Skeletal muscle satellite cell (primary cell): ENCODE results near the gene ATP4A.

Experiments used
- H3K27me3 ChIP-seq: 2 replicates; pipeline ENCODE4 v1.7.0; 2013; ENCODE audit warnings: low read length; ENCODE audit not compliant: control insufficient read depth, insufficient read depth
- H3K36me3 ChIP-seq: 2 replicates; pipeline ENCODE4 v1.7.0; 2013; ENCODE audit warnings: mild to moderate bottlenecking, control low read depth, low read length; ENCODE audit not compliant: insufficient read depth
- H3K4me1 ChIP-seq: 2 replicates; pipeline ENCODE4 v1.7.0; 2013; ENCODE audit warnings: low read length; ENCODE audit not compliant: control insufficient read depth, insufficient read depth
- H3K4me2 ChIP-seq: 2 replicates; pipeline ENCODE4 v1.7.0; 2013; ENCODE audit warnings: mild to moderate bottlenecking, low read length
- H3K4me3 ChIP-seq: 2 replicates; pipeline ENCODE4 v1.7.0; 2013; ENCODE audit warnings: low read length
- H3K9ac ChIP-seq: 2 replicates; pipeline ENCODE4 v1.7.0; 2013; ENCODE audit warnings: mild to moderate bottlenecking, low read depth, low read length, moderate library complexity
- H3K9me3 ChIP-seq: replicated peaks from 2 replicates; pipeline ENCODE4 v1.7.0; 2013; ENCODE audit warnings: mild to moderate bottlenecking, control low read depth, low read length

The ATP4A gene

GRCh38 chr19:35517342-35517741, 46.1 kb downstream of the ATP4A start:
- no peaks in the 10 kb centered on the region for H3K36me3 ChIP-seq
- peaks cover 33% of the 10 kb centered on the region for H3K4me1 ChIP-seq
- no peak overlapping the region for H3K4me3 ChIP-seq

GRCh38 chr19:35516310-35516709, 47.1 kb downstream of the ATP4A start:
- Histone ChIP-seq H3K36me3 (no peaks in the 10 kb centered on the region), H3K4me1 (peaks cover 33% of the 10 kb centered on the region), H3K9me3 (no peaks in the 10 kb centered on the region), H3K4me2 (no peak overlapping the region), H3K4me3 (no peak overlapping the region), H3K9ac (no peak overlapping the region), H3K27me3 (peaks cover 24% of the 10 kb centered on the region)

More at GRCh38 chr19:35517342-35517741, 46.1 kb downstream of the ATP4A start:
- H3K9ac ChIP-seq = no peak overlapping the region
- no peak overlapping the region for H3K4me2 ChIP-seq
- H3K27me3 ChIP-seq = peaks cover 17% of the 10 kb centered on the region
- H3K9me3 ChIP-seq = no peaks in the 10 kb centered on the region

- Histone ChIP-seq H3K27me3 (peaks cover 43% of the 10 kb centered on the region), H3K4me2 (peak overlapping the region; percentile 47), H3K4me3 (no peak overlapping the region), H3K4me1 (peaks cover 42% of the 10 kb centered on the region), H3K36me3 (no peaks in the 10 kb centered on the region), H3K9ac (peak overlapping the region; percentile 11), H3K9me3 (no peaks in the 10 kb centered on the region)
Measured at GRCh38 chr19:35514282-35514809, 49.1 kb downstream of the ATP4A start.

GRCh38 chr19:35513628-35514281, 49.7 kb downstream of the ATP4A start, which contains the start of gene DMKN:
Gene DMKN, minus strand, starts transcription at chr19:35513649. Its CDS starts 174 bp downstream, at chr19:35513475.
- Histone ChIP-seq H3K4me3 (no peak within 1 kb of the TSS), H3K4me2 (peak within 1 kb of the TSS; percentile 47), H3K9ac (peak within 1 kb of the TSS; percentile 11), H3K4me1 (peaks cover 36% of the 10 kb centered on the region), H3K36me3 (no peaks in the 10 kb centered on the region), H3K9me3 (no peaks in the 10 kb centered on the region), H3K27me3 (peaks cover 49% of the 10 kb centered on the region)

GRCh38 chr19:35512831-35513627, 50.4 kb downstream of the ATP4A start:
- H3K4me2 ChIP-seq = no peak overlapping the region
- no peak overlapping the region for H3K4me3 ChIP-seq
- no peak overlapping the region for H3K9ac ChIP-seq
- H3K4me1 ChIP-seq = peaks cover 30% of the 10 kb centered on the region
- no peaks in the 10 kb centered on the region for H3K36me3 ChIP-seq
- H3K9me3 ChIP-seq = no peaks in the 10 kb centered on the region
- peaks cover 57% of the 10 kb centered on the region for H3K27me3 ChIP-seq

GRCh38 chr19:35511337-35511736, 52.1 kb downstream of the ATP4A start:
- peaks cover 70% of the 10 kb centered on the region for H3K27me3 ChIP-seq
- H3K4me1 ChIP-seq = peaks cover 28% of the 10 kb centered on the region
- H3K9me3 ChIP-seq = no peaks in the 10 kb centered on the region
- no peaks in the 10 kb centered on the region for H3K36me3 ChIP-seq
- no peak overlapping the region for H3K9ac ChIP-seq
- no peak overlapping the region for H3K4me3 ChIP-seq
- H3K4me2 ChIP-seq = no peak overlapping the region

GRCh38 chr19:35510626-35510964, 52.9 kb downstream of the ATP4A start:
- Histone ChIP-seq H3K4me3 (peak overlapping the region; percentile 60), H3K4me2 (peak overlapping the region; percentile 83), H3K27me3 (peaks cover 78% of the 10 kb centered on the region), H3K9me3 (no peaks in the 10 kb centered on the region), H3K36me3 (no peaks in the 10 kb centered on the region), H3K4me1 (peaks cover 28% of the 10 kb centered on the region), H3K9ac (no peak overlapping the region)

GRCh38 chr19:35509861-35510625, 53.4 kb downstream of the ATP4A start:
- Histone ChIP-seq H3K9ac (peak overlapping the region; percentile 20), H3K27me3 (peaks cover 83% of the 10 kb centered on the region)

GRCh38 chr19:35509018-35509652, 54.3 kb downstream of the ATP4A start:
- no peaks in the 10 kb centered on the region for H3K9me3 ChIP-seq
- no peak overlapping the region for H3K4me2 ChIP-seq
- H3K27me3 ChIP-seq = peaks cover 81% of the 10 kb centered on the region
- H3K9ac ChIP-seq = no peak overlapping the region
- peaks cover 23% of the 10 kb centered on the region for H3K4me1 ChIP-seq
- no peaks in the 10 kb centered on the region for H3K36me3 ChIP-seq
- no peak overlapping the region for H3K4me3 ChIP-seq

More at GRCh38 chr19:35509861-35510625, 53.4 kb downstream of the ATP4A start:
- peak overlapping the region; percentile 60 for H3K4me3 ChIP-seq
- H3K4me2 ChIP-seq = peak overlapping the region; percentile 83
- no peaks in the 10 kb centered on the region for H3K36me3 ChIP-seq
- no peaks in the 10 kb centered on the region for H3K9me3 ChIP-seq
- peaks cover 28% of the 10 kb centered on the region for H3K4me1 ChIP-seq

GRCh38 chr19:35508129-35508528, 55.3 kb downstream of the ATP4A start:
- Histone ChIP-seq H3K9me3 (no peaks in the 10 kb centered on the region), H3K27me3 (peaks cover 83% of the 10 kb centered on the region), H3K4me1 (peaks cover 13% of the 10 kb centered on the region), H3K9ac (no peak overlapping the region), H3K36me3 (no peaks in the 10 kb centered on the region), H3K4me2 (no peak overlapping the region), H3K4me3 (no peak overlapping the region)

- Histone ChIP-seq H3K9ac (no peak overlapping the region), H3K4me2 (no peak overlapping the region), H3K9me3 (no peaks in the 10 kb centered on the region), H3K4me3 (no peak overlapping the region), H3K36me3 (no peaks in the 10 kb centered on the region), H3K4me1 (peaks cover 11% of the 10 kb centered on the region), H3K27me3 (peaks cover 83% of the 10 kb centered on the region)
Measured at GRCh38 chr19:35507561-35507960, 55.9 kb downstream of the ATP4A start.
